Activated CD8-positive, alpha-beta memory T cell treated with anti-CD3 and anti-CD28 coated beads, Interleukin-2, amount 50 U/mL, for 1 hour (primary cell): ENCODE results near the gene KRT31.
"Not testable (repeated sequence)": the region's sequence is repeated elsewhere in the genome, so short reads cannot be mapped to it uniquely, and the experiment has no call there.

Experiments used
- DNase-seq: peaks from one replicate; pipeline ENCODE4 v3.0.0-alpha.2; 2020; ENCODE audit errors: extremely low read depth

The KRT31 gene

DNA sequence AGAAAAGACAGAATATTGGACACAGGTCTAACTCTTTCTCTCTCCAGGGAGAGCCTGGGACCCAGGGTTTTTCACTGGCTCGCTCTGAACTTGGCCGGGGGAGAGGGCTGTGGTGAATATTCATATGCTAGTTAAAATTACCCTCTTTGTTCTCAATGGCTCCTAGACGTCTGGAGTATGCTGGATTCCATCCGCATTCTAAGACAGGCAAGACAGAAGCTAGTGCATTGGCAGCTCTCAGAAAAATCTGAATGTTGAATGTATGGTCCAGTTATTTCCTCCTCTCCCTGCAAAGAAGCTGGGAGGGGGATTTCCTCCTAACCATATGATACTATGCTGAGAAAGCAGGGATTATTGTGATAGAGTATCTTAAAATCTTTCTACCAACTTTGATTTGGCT lies 9.7 kb downstream of the KRT31 start:
- no peak for DNase-seq

DNA sequence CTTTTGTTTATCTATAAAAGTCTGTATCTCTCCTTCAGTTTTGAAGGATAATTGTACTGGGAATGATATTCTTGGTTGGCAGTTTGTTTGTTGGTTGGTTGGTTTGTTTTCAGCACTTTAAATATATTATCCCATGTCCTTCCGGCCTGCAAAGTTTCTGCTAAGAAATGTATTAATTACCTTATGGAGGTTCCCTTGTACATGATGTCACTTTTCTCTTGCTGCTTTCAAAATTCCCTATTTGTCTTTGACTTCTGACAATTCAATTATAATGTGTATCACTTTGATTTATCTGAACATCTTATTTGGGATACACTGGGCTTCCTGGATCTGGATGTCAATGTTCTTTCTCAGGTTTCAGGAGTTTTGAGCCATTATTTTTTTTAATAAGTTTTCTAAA lies 11.2 kb downstream of the KRT31 start:
- no peak for DNase-seq

DNA sequence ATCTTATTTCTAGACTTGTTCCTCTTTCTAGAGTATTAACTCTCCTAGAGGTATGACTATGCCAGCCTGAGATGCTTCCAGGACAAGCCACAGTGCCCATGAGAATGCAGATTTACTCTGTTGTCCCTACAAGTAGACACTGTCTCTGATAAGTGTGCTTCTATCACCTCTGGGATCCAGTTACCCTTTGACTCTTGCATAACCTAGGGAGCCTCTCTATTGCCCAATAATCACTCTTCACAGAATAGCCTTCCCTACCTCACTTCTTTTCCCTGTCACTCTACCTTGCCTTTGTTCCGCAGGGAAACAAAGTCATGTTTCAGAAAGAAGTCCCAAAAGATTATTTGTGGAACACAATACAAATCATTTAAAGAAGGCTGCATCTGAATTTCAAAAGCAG lies 13.7 kb downstream of the KRT31 start:
- DNase-seq, result no peak

DNA sequence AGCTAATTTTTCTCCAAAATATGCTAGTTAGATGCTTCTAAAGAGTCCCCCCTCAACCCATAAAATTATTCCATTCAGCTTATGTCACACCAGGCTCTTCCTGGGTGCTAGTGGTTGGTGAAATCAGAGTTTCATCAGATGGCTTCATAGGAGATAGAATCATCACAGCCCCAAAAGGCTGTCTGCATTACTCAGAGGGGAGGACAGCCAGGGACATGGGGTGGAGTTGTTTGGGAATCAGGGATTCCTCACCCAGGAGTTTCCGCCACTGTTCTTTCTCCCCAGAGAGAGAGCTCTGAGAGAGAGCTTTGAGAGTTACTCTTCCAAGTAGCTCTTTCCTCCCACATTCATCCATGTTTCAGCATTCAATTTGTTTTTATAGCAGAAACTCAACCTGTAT lies 15.0 kb downstream of the KRT31 start:
- no peak for DNase-seq

DNA sequence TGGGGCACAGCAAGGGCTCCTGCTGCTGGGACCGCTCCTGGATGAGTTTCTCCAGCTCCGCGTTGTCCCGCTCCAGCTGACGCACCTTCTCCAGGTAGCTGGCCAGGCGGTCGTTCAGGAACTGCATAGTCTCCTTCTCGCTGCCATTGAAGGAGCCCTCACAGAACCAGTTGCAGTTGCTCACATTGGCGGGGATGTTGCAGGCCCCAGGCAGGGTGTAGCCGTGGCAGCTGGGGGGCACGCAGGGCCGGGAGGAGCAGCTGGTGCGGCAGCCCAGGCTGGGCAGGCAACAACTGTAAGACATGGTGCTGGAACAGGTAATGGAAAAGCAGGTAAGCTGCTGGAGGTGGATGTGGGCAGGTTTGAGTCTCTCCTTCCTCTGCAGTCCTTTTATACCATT lies 15.5 kb downstream of the KRT31 start, which contains the start of gene KRT34:
Gene KRT34, minus strand, starts transcription at position 364 of the 400 bp plus-strand sequence. Its CDS starts 60 bp downstream, at position 304.
- DNase-seq, result not testable (repeated sequence)

DNA sequence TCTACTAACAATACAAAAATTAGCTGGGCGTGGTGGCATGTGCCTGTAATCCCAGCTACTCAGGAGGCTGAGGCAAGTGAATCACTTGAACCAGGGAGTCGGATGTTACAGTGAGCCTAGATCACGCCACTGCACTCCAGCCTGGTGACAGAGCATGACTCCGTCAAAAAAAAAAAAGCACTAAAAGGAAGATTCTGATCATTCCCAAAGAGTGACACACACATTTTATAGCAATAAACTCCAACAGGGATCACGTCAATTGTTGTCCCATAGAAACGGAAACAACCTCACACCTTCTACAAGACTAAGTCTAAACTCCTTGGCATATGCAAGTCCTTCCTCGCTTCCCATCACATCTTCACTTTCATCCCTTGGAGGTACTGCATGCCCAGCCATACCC lies 17.3 kb downstream of the KRT31 start:
- not testable (repeated sequence) for DNase-seq

DNA sequence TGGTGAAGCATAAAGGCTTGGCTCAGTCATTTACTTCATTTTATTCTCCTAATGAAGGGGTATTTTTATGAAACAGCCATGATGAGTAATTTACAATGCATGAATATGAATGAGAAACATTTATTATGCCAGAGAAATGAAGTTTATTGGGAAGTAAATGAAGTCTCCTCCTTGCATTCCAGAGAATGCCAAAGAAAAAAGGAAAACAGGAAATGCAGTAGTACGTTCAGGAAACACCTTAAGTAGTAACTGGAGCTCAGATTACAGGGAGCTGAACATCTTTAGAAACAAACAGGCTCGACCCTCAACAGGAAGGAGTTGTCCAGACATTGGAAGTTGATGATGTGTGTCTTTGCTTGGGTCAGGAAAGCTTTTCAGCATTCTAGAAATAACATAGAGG lies 19.9 kb downstream of the KRT31 start:
- DNase-seq, result no peak

DNA sequence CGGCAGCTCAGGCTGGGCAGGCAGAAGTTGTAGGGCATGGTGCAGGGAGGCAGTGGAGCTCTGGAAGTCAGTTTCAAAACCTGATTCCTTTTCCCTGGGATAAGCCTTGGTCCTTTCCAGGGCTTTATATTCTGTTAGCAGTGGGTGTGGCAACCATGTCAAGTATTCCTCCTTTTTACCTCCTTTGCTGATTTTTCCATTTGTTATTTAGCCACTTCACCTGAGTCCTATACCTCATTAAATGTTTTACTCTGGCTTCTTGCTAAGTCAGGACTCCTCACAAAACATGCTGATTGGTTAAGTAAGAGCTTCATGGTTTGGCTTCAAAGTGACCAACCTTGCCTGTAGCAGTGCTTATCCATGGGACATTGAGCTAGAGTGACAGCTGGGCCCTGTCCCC lies 27.7 kb downstream of the KRT31 start, which contains the start of gene KRT33B:
Gene KRT33B, minus strand, starts transcription at position 101 of the 400 bp plus-strand sequence. Its CDS starts 63 bp downstream, at position 38.
- no peak for DNase-seq

DNA sequence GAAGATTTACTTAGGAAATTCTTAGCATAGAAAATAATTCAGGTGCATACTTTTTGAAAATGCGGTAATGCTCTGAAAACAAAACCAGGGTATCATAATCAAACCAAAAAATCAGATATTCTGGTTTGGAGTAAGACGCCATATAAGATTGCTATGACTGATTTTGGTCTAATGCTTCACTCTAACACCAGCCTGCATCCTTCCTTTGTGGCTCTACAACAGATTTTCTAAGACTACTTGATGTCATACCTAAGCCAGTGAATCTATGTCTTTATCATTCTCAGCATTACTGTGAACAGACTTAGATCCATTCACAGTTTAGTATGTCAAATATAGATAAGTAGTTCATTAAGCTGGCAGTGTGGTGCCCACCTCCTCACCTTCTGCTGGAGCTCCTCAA lies 28.4 kb downstream of the KRT31 start:
- DNase-seq, result no peak

DNA sequence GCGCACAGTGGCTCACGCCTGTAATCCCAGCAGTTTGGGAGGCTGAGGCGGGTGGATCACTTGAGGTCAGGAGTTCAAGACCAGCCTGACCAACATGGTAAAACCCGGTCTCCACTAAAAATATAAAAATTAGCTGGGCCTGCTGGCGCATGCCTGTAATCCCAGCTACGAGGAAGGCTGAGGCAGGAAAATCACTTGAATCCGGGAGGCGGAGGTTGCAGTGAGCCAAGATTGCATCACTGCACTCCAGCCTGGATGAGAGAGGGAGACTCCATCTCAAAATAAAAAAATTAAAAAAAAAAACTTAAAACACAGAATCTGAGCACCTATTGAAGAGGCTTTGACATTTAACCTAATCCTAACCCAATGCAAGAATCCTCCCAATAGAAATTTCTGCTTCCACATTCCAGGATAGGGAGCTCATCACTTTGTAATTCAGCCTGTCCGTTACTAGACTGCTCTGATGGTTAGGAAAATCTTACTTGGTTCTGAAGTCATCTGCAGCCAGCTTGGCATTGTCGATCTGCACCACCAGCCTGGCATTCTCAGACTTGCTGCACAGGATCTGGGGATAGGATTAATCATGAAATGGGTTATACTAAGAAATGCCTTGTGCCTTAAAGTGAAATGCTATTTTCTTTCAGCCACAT lies 29.9 kb downstream of the KRT31 start:
- no peak for DNase-seq

DNA sequence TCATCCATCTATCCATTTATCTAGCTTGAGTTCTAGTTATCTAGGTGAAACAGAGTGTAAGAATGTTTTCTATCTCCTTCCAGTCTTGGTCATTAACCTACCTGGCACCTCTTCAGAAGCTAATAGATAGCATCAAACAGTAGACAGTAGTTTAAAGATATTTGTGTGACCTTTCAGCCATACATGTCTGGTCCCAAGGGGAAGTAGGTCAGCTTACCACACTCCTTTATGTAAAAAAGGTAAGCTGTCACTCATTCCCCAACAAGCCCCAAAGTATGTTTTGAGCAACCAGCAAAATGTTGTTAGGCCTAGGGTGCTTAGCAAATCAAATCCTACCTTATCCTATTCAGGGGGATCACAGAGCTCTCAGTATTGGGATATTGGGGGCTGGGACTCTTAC lies 31.3 kb downstream of the KRT31 start:
- DNase-seq, result no peak

DNA sequence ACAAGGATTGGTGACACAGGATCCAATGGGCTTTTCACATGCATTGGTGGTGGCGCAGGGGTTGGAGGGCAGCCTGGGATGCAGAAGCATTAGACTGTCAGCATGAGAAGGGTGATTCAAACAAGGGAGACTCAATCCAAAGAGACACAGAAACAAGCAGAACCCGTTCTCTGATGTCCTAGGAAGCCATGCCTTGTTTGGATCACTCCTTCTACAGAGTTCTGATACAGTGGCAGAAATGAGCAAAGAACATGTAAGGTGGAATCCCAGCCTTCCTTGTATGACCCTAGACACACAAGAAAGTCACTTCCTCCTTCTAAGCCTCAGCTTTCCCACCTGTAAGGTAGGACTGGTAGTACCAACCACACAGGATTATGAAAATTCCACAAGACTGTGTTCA lies 33.5 kb downstream of the KRT31 start:
- DNase-seq, result no peak

DNA sequence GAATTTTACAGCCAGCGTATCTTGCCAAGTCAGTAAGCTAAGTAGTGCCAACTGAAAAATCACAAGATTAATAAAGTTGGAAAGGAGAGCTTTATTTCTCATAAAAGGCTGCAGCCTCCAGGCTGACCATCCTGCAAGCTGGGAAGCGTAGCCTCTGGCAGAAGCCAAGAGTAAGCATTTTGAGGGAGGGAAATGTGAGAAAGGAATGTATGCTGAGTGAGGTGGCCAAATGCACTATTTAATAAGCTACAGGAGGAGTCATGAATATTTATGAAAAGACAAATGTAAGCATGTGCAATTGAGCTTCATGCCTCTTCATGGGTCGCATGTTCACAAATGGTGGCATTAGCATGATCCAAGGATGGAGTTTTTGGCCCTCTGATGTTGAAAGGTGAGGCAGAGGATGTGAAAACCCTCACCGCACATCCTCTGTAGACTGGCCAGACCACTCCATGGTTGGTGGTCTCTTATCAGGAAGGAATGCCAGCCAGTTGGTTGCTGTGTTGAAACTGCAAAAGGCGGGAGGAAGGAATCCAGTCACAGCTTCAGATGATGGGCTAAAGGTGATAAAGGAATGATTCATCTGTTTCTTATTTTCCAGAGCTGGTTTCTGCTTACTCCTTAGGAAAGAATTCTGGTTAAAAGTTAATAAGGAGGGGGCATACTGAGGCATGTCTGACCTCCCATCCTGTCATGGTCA lies 37.0 kb downstream of the KRT31 start:
- DNase-seq, result no peak

DNA sequence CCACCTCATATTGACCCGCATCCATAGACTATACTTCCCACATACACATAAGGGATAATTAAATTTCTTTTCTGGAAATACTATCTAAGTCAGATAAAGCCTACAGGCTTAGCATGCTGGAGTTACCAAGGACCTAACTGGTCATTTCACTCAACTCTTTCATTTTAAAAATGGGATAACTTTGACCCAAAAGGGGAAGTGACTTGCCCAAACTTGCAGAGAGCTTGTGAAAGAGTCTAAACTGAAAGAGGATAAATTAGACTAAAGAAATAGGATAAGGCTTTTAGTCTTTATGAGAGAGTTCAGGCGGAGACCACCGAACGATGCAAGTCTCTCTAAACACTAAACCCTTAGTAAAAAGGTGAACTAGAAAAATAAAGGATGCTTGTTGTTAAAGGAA lies 42.9 kb downstream of the KRT31 start:
- no peak for DNase-seq

DNA sequence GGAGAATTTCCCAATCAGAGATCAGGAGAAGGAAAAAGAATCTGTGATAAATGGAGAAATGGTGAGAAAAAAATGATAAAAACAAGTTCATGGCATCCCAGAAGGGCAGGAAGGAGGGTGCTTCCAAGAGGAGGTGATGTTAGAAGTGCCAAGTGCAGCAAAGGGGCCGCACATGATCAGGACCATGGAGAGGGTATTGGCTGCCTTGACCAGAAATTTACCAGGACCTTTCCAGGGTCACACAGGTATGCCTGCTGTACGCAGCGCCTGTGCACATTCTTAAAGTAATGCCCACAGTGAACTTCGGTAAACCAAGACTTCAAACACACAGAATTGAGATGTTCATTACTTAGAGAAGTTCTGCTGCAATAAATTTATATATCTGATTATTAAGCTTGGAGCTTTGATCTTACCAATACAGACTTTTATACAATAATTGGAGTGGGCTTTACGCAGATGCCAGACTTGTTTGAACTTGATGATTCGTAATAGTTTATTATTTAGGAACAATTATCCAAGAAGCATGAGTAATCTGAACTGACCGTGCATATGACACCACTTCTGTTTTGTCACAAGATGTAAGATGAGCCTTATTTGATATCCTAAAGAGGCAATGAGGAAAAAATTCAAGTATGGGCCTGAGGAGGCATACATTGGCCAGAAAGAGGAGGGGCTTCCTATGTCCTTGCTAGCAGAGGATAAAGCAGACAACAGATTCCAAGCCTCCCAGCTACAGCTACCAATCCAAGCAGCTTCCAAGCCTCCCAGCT lies 44.6 kb downstream of the KRT31 start:
- DNase-seq, result no peak

DNA sequence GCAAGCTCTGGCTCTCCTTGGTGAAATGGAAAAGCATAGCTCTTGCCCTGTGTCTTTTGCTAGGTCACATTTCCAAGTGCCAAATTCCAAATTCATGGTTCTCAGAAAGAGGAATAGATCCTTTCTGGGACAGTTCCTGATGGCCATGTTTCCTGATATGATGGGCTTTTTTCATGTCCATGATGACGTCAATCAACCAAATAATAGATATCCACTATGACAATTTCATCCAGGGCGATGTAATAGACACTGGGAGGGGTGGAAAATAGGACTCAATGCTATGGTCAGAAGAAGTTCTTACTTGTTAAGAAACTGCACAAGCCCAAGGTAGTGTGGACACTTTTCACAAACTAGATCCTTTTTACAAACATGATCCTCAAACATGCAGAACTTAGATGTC lies 46.2 kb downstream of the KRT31 start:
- DNase-seq, result no peak

DNA sequence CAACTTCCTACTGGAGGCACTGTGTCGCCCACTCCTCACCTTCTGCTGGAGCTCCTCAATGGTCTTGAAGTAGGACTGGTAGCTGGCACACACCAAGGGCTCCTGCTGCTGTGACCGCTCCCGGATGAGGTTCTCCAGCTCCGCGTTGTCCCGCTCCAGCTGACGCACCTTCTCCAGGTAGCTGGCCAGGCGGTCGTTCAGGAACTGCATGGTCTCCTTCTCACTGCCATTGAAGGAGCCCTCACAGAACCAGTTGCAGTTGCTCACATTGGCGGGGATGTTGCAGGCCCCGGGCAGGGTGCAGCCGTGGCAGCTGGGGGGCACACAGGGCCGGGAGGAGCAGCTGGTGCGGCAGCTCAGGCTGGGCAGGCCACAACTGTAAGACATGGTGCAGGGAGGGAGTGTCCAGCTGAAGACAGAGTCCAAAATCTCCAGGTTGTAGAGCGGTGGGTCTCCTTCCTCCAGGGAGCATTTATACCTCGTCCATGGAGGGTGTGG lies 47.0 kb downstream of the KRT31 start, which contains the start of gene KRT33A:
Gene KRT33A, minus strand, starts transcription at position 448 of the 498 bp plus-strand sequence. Its CDS starts 61 bp downstream, at position 387.
- DNase-seq, result not testable (repeated sequence)

DNA sequence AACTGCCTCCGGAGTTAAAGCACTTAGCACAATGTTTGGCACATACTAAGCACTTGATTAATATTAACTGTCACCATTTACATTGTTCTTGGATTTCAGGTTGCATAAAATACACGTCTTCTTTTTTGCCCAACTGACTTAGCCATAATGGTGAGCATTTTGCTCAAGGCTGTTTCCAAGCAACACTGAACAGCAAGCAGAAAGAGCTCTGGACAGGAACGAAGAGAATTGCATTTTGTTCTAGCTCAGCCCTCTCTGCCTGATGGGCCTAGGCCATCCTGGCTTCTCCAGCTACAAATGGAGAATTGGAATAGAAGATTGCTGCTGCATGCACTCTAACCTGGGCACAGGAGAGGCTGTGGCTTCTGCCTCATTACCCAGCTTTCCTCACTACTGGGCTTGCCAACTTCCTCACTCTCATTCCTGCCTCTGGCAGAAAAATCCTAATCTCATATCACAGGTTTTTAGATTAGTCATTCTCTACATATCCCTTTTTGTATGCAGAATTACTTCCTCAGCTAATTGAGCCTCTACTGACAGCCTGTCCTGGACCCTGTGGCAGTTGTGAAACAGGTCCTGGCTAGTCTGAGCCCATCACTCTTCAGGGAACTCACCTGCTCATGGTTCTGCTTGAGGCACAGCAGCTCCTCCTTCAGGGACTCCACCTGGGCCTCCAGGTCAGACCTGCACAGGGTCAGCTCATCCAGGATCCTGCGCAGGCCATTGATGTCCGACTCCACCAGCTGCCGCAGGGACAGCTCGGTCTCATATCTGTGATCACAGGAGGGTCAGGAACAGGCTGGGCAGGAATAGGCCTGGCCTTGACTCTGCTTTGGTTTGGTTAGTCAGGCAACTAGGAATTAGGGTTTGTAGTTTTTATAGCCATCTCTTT lies 49.3 kb downstream of the KRT31 start:
- no peak for DNase-seq

DNA sequence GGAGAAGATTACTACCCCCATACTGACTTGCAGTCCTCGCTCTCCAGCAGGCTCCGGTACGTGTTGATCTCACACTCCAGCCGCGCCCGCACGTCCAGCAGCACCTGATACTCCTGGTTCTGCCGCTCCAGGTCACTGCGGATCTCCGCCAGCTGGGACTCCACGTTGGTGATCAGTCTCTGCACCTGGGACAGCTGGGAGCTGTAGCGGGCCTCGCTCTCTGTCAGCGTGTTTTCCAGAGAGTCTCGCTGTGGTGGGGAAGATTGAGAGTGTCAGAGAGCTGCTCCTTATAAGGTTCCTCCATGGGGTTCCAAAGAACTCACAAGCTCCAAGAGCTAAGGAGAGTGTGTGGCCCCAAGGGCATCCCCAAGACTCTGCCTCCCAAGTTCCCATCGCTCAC lies 51.0 kb downstream of the KRT31 start:
- not testable (repeated sequence) for DNase-seq

DNA sequence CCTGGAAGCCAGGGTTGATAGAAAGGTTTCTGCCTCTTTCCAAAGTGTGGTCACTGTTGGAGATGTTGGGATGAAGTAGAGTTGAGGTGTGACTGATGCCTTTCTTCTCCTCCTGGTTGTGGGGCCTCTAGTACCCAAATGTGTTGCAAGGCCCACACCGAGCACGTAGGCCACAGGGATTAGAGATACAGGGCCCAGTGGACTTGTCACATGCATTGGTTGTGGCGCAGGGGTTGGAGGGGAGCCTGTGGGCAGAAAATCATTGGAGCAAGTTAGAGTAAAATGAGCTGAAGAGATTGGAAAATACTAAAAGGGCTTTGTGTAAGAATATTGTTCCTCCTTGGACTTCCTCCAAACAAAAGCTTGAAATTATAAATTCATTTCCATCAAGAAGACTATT lies 51.4 kb downstream of the KRT31 start:
- no peak for DNase-seq
